IPS-NIHi11 (cell line): ENCODE data around the gene BRINP2.

Experiments used
- DNase-seq: peaks from one replicate; pipeline ENCODE4 v3.0.0; 2012; ENCODE audit warnings: mixed read lengths, low spot score

The BRINP2 gene

GRCh38 chr1:177164380-177165068 lies 6.2 kb upstream of the BRINP2 start, which contains the start of gene ASTN1:
Gene ASTN1 (minus strand): TSS chr1:177164712. CDS start chr1:177164676, 36 bp downstream.
- DNase-seq: peak; percentile 78

GRCh38 chr1:177165069-177165439 lies 5.7 kb upstream of the BRINP2 start:
- no peak for DNase-seq

- no peak for DNase-seq
Observed at GRCh38 chr1:177171536-177172123, 872 bp downstream of the BRINP2 start.

DNA sequence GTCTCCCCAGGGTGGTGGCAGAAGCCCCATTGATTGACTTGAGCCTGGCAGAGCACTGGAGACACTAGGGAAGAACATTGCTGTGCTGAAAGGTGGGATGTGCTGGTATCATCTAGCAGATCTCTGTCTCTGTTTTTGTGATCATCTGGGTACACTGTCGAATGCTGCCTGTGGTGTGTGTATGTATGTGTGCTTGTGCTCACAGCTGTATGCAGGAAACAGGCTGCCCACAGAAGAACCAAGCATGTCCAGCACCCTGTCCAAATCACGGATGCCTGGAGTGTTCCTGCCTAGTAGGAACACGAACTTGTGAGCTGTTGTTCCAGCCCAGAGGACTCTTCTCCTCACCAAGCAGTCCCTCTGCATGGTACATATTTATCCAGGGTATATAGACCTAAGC lies 1.5 kb downstream of the BRINP2 start:
- no peak for DNase-seq

DNA sequence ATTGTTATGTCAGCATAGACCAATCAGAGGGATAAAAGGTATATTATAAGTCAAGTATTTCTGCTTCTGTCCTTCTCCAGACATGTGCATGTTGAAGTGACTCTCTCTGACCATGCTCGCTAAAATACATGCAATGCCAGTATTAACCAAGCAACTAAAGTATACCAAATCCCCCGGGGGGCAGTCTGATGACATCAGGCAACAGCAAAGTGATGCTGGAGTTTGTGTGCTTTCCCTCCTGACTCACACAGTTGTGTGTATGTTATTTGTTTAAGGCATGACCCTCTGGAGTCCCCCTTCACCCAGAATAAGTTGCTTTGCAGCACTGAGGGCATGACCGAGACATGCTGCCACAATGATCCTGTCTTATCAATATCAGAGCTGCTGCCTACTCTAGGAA lies 2.1 kb downstream of the BRINP2 start:
- DNase-seq: no peak

DNA sequence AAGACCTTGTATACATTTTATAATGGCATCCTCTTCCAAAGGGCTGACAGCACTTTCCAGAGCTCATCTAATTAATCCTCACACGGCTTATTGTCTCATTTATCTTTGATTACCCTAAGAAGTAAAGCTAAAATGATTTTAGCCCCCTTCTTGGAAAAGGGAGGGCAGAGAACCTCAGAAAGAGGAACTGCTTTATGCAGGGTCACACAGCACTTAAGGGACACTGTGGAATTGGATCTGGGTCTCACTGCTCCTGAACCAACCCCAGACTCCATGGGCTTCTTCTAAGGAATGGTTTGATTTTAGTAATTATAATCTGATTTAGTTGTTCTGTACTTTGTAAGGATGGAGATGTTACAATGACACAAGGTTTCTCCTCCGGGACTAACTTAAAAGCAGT lies 3.2 kb downstream of the BRINP2 start:
- DNase-seq: no peak

- no peak for DNase-seq
Observed at GRCh38 chr1:177174921-177175634, 4.3 kb downstream of the BRINP2 start.

- DNase-seq: peak; percentile 35
Observed at GRCh38 chr1:177181280-177181630, 10.5 kb downstream of the BRINP2 start.

- DNase-seq: peak; percentile 87
Observed at GRCh38 chr1:177181631-177182291, 11.0 kb downstream of the BRINP2 start.

DNA sequence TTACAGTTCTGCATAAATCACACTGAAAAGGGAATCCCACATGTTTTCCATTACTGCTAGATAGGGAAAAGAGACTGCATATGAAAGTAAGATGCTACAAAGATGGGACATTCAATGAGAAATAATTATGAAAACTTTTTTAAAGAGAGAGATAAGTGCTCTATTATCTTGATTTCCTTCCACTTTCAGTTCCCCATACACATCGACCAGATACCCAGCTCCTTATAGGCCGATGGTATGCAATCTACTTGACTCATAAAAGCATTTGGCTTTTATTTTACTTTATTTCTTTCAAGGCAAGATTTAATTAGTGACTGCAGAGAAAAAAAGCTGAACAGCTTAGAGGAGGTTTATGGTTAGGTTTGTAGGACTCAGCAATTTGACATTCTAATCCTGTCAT lies 13.1 kb downstream of the BRINP2 start:
- no peak for DNase-seq

DNA sequence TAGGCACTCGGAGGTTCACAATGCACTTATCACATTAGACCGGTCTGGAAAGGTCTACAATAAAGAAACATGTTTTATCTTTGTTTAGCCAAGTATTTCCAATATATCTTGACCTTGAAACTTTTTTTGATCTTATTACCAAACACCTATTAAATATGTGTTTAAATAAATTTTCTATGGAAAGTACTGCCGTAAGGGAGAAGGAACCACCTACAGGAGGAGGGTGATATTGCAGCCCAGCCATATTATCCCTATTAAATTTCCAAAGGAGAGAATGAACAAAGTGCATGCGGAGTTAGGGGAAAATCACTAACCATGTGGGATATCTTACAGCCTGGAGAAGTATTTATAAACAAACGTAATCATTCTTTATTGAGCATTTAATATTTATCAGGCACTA lies 14.5 kb downstream of the BRINP2 start:
- no peak for DNase-seq

DNA sequence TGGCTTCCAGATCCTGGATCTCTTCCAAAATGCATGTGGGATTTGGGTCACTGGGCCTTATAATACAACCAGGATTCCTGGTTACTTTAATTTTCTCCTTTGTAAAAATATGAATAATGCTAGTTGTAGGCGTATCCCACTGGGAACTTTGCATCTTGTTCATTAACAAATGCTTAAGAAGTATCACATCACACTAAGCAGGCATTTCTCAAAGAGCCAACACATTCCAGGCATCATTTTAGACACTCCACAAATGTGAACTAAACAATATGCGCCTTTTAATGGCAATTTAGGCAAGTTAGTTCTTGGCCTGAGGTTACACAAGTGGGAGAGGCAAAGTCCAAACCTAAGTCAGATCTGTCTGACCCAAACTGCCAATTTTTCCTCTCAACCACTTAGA lies 15.9 kb downstream of the BRINP2 start:
- no peak for DNase-seq

DNA sequence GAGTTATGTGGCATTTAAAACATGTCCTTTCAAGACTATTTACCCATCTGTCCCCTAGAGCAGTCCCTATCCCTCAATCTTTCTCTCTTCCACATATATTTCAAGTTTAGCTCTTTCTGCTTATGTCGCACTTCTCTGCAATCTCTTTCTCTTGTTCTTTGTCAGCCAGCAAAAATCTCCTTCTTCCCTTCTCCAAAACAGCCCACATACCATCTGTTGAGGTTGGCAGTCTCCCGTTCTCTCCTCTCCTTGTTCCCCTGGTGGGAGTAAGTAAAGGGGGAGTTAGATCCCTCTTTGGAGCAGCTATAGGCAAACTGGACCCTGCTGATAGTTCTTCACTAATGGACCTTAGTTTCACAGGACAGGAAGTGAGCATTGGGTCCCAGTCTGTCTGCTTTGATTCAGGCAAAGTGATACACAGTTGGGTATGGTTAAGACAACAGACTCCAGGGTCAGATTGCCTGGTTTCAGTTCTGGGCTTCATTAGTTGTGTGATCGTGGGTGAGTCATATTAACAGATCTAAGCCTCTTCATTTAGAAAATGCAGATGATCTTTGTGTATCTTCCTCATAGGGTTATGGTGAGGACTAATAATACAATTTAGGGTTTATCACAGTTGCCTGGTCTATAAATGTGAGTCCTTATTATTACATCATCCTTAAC lies 19.7 kb downstream of the BRINP2 start:
- DNase-seq: no peak

- no peak for DNase-seq
Observed at GRCh38 chr1:177198243-177198642, 27.5 kb downstream of the BRINP2 start.

- no peak for DNase-seq
Observed at GRCh38 chr1:177200290-177200689, 29.5 kb downstream of the BRINP2 start.

DNA sequence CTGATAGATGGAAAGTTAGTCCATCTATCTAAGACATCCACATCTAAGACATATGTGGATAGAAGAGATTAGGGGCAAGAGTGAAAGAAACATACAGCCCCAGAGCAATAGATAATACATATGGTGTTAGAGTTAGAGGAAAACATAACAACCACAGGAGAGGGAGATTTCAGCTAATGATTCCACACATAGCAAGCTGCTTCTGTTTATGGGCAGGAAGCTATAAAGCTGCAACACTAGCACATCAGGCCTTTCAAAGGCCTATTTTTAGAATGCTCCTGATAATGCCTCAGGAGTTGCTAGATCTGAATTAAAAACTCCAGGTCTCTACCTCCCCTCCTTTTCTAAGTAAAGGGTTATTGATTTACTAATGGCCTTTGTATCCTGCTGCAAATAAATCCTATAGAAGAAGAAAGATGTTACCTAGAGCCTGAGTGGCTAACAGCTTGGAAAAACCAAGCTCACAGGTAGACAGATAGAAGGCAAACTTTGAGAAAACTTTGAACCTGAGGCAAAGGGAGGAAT lies 36.1 kb downstream of the BRINP2 start:
- no peak for DNase-seq

DNA sequence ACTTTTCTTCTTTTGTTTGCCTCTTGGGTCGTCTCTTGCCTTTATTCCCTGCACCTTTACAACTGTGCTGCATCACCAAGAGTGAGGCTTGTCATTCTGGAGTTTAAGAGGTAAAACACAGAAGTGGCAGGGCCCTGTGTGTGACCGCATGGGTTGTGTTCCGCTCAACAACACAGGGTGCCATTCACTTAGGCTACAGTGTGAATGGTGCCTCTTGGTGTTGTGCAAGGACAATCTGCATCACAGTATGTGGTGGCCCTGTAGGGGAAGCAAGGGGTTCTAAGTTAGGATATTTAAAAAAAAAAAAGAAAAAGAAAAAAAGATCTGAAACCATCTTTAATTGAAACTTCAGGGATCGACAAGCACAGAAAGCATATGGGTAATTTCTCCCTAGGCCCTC lies 38.2 kb downstream of the BRINP2 start:
- no peak for DNase-seq

GRCh38 chr1:177209357-177209756 lies 38.6 kb downstream of the BRINP2 start:
- DNase-seq: peak; percentile 9

GRCh38 chr1:177210071-177210470 lies 39.3 kb downstream of the BRINP2 start:
- DNase-seq: no peak

- DNase-seq: no peak
Observed at GRCh38 chr1:177211231-177211630, 40.5 kb downstream of the BRINP2 start.

GRCh38 chr1:177216587-177217202 lies 45.9 kb downstream of the BRINP2 start:
- no peak for DNase-seq
